ENCODE measurements around the gene RASAL2. TPM values are rescaled to one million over a fixed set of nuclear protein-coding genes. Genes with fewer than 3 reads are reported as not detected.

The RASAL2 gene
- total and polyA plus RNA-seq, 9 of the 15 experiments (the other 6 are each of a cell fraction or from before 2014, with no cell fraction given), result 0.13 to 1.0 (median 0.62) TPM

- in situ Hi-C loops (cut with MboI), result no loop called here
- TF ChIP-seq EWSR1 (IDR thresholded peaks at IDR 0.05; ENCODE audit: borderline replicate concordance, low read depth, partially characterized antibody) (no peak), HMG20A (CRISPR knock-in tag; conservative IDR thresholded peaks at IDR 0.05) (no peak), HEY1 (CRISPR knock-in tag; IDR thresholded peaks at IDR 0.05; ENCODE audit: borderline replicate concordance) (no peak), ARID2 (IDR thresholded peaks at IDR 0.05) (no peak), CCNT2 (IDR thresholded peaks at IDR 0.05; ENCODE audit: borderline replicate concordance, extremely low read depth, insufficient read length, low read depth, low read length) (no peak), ZNF318 (IDR thresholded peaks at IDR 0.05; ENCODE audit: borderline replicate concordance in 1 of 2, low read depth in 1 of 2) (no peak)
- intact Hi-C loops (cut with micrococcal nuclease), result no loop called here
- H3K4me1 ChIP-seq (replicated peaks in 1 of 2; ENCODE audit: control insufficient read depth in 2 of 2, insufficient read depth in 2 of 2, low read length in 2 of 2), result no peaks in the 10 kb centered on the region
- no peak overlapping the region for H3K4me2 ChIP-seq (ENCODE audit: insufficient read depth, low read length)
- CTCF ChIA-PET (ENCODE audit: low intra/inter-chr PET ratio), result no interaction called here
- no TSS peak for BruUV-seq (replicated peaks)
- FAIRE-seq (no peak), DNase-seq (ENCODE audit: extremely low read depth in 1 of 4, low spot score in 3 of 4) (no peak), ATAC-seq (no peak)
- 0% methylated on average over 4 of the region's 4 CpGs for WGBS (ENCODE audit: insufficient coverage, low coverage, missing lambda C conversion rate)
- H2AFZ ChIP-seq (ENCODE audit: low read depth, low read length), result no peak overlapping the region
- no peaks in the 10 kb centered on the region for H3K27me3 ChIP-seq (ENCODE audit: control insufficient read depth in 2 of 2, insufficient read depth in 2 of 2, low read length in 2 of 2)
- no peak overlapping the region for H3K4me3 ChIP-seq
- no peaks in the 10 kb centered on the region for H3K9me1 ChIP-seq (ENCODE audit: control insufficient read depth, insufficient read depth, low read length)
- POLR2A ChIA-PET, result no interaction called here
- H3K9me3 ChIP-seq (replicated peaks; ENCODE audit: control insufficient read depth, insufficient read depth, low read depth, low read length), result no peaks in the 10 kb centered on the region
- H4K20me1 ChIP-seq (replicated peaks; ENCODE audit: control insufficient read depth, insufficient read depth, low read length), result no peaks in the 10 kb centered on the region
- H3K79me2 ChIP-seq (ENCODE audit: control insufficient read depth, insufficient read depth, low read length), result no peaks in the 10 kb centered on the region
- H3K27ac ChIP-seq (ENCODE audit: extremely low read depth, low read depth, low read length), result no peak overlapping the region
- no peaks in the 10 kb centered on the region for H3K36me3 ChIP-seq (ENCODE audit: control insufficient read depth, insufficient read depth, low read length)
- H3K9ac ChIP-seq (ENCODE audit: insufficient read depth in 1 of 2, low read depth in 2 of 2, low read length in 2 of 2), result no peak overlapping the region
Measured at GRCh38 chr1:178362747-178363146, 268.8 kb downstream of the RASAL2 start.

Measured in K562 (cell line).